ENCODE results near the gene IL18RAP.
A peak's percentile ranks its signal among the peaks of the same experiment; 100 is the strongest.

IL18RAP gene

DNA sequence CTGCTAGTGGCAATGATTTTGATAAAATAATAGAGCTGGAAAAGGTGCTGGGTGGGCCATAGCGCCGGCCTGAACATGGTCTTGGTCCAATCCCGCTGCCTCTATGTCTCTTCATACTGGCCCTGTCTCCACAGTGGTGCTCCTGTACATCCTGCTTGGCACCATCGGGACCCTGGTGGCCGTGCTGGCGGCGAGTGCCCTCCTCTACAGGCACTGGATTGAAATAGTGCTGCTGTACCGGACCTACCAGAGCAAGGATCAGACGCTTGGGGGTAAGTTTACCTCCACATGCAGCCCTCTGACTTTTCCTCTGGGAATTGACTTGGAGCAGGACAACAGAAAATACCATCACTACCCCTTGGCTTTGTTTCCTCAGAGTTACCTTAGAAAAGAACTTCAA lies 24.0 kb downstream of the IL18RAP start:
- DNase-seq (ENCODE audit: low read depth) = no peak
- no peak overlapping the region for H3K4me3 ChIP-seq (ENCODE audit: low read depth, low read length)
- TF ChIP-seq, protein P1, sequence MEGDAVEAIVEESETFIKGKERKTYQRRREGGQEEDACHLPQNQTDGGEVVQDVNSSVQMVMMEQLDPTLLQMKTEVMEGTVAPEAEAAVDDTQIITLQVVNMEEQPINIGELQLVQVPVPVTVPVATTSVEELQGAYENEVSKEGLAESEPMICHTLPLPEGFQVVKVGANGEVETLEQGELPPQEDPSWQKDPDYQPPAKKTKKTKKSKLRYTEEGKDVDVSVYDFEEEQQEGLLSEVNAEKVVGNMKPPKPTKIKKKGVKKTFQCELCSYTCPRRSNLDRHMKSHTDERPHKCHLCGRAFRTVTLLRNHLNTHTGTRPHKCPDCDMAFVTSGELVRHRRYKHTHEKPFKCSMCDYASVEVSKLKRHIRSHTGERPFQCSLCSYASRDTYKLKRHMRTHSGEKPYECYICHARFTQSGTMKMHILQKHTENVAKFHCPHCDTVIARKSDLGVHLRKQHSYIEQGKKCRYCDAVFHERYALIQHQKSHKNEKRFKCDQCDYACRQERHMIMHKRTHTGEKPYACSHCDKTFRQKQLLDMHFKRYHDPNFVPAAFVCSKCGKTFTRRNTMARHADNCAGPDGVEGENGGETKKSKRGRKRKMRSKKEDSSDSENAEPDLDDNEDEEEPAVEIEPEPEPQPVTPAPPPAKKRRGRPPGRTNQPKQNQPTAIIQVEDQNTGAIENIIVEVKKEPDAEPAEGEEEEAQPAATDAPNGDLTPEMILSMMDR (IDR thresholded peaks at IDR 0.05; ENCODE audit: low read depth, low read length, missing control alignments) = no peak

DNA sequence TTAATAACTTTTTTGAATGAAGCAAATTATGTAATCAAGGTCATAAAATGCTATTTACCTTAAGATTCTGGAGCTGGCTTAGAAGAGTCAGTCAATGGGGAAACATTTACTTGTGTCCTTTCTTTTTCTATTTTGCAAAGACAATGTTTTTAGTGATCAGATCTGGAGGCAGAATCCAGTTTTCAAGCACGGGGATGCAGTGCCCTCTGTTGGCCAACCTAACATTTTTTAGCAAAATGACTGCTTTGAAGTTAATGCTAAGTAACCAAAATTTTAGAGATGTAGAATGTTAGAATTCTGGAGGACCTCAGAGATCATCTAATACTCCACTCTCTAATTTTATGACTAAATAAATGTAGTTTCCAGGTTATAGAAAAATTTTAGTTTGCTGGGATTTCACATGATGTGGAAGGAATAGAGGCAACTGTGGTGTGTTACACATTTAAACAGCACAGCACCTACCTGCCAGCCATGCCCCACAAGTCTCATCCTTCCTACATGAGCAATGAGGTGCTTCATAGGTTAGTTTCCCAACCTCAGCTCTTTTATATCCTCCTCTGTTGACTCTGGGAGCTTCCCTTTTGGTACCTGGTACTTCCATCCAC lies 26.5 kb downstream of the IL18RAP start:
- H3K4me3 ChIP-seq (ENCODE audit: low read depth, low read length) = no peak overlapping the region
- TF ChIP-seq, protein P1 (IDR thresholded peaks at IDR 0.05; ENCODE audit: low read depth, low read length, missing control alignments) = peak; percentile 61
- no peak for DNase-seq (ENCODE audit: low read depth)

DNA sequence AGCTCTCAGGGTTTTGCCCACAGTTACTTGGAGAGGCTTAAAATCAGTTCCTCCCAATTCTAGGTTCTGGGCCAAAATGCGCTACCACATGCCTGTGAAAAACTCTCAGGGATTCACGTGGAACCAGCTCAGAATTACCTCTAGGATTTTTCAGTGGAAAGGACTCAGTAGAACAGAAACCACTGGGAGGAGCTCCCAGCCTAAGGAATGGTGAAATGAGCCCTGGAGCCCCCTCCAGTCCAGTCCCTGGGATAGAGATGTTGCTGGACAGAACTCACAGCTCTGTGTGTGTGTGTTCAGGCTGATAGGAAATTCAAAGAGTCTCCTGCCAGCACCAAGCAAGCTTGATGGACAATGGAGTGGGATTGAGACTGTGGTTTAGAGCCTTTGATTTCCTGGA lies 29.0 kb downstream of the IL18RAP start:
- no peak overlapping the region for H3K4me3 ChIP-seq (ENCODE audit: low read depth, low read length)
- TF ChIP-seq, protein P1 (IDR thresholded peaks at IDR 0.05; ENCODE audit: low read depth, low read length, missing control alignments) = no peak
- DNase-seq (ENCODE audit: low read depth) = no peak

GRCh38 chr2:102453501-102453900 lies 30.5 kb downstream of the IL18RAP start:
- H3K4me3 ChIP-seq (ENCODE audit: low read depth, low read length) = no peak overlapping the region
- TF ChIP-seq, protein P1 (IDR thresholded peaks at IDR 0.05; ENCODE audit: low read depth, low read length, missing control alignments) = no peak
- no peak for DNase-seq (ENCODE audit: low read depth)

GRCh38 chr2:102455061-102455670 lies 32.2 kb downstream of the IL18RAP start:
- no peak overlapping the region for H3K4me3 ChIP-seq (ENCODE audit: low read depth, low read length)
- TF ChIP-seq, protein P1 (IDR thresholded peaks at IDR 0.05; ENCODE audit: low read depth, low read length, missing control alignments) = no peak
- no peak for DNase-seq (ENCODE audit: low read depth)

- DNase-seq (ENCODE audit: low read depth) = no peak
- H3K4me3 ChIP-seq (ENCODE audit: low read depth, low read length) = no peak overlapping the region
- TF ChIP-seq, protein P1 (IDR thresholded peaks at IDR 0.05; ENCODE audit: low read depth, low read length, missing control alignments) = no peak
These were observed 37.5 kb downstream of the IL18RAP start for GRCh38 chr2:102460467-102460866.

DNA sequence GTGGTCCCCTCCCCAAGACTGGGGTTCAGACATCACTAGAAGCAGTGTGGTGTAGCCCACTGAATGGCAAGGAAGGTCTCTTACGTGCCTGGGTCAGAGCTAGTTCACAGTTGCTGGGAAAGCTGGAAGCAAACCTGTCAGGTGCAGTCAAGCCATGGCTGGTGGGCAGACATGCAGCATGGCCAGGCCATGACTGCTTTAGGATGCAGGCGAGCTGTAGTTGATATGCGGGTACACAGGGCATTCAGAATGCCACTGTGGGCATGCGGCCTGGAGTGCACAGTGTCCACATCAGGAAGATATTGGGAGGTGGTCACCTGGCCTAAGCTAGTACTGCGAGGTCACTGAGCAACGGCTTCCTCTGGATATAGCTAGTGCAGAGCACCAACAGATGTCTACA lies 38.2 kb downstream of the IL18RAP start:
- TF ChIP-seq, protein P1 (IDR thresholded peaks at IDR 0.05; ENCODE audit: low read depth, low read length, missing control alignments) = no peak
- H3K4me3 ChIP-seq (ENCODE audit: low read depth, low read length) = no peak overlapping the region
- no peak for DNase-seq (ENCODE audit: low read depth)
